Measurements from ENCODE around the gene RCHY1.

RCHY1 gene

DNA sequence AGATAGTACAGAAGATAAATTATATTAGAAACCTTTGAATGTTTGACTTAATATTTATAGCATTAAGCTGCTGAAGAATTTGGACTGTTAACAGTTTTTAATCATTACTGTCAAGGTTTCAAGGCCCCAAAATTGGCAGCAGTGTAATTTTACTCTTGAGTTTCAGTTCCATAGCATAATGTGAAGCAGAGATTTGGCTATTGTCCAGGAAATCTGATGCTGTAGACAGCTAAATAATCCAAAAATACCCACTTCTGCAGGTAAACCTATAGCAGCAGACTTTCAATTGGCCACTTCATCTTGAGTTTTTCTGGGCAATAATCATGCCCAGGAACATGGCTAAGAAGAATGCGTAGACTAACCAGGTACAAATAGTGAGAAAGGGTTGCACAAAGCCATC, 85.0 kb downstream of the RCHY1 start:
- in situ Hi-C loops (cut with MboI; ENCODE audit: low sequenced_read_pairs), result no loop called here

All from HL-60/S4 treated with phorbol 12-myristate 13-acetate at 8.2 ng/mL for 4 days and 3 days (cell line).